ENCODE data around the gene ARHGEF38.

GRCh38 chr4:105671301-105671700, 118.9 kb downstream of the ARHGEF38 start:
- no peak for TF ChIP-seq EP300 (IDR thresholded peaks at IDR 0.05; ENCODE audit: borderline replicate concordance)
- no peak for TF ChIP-seq NFIC (IDR thresholded peaks at IDR 0.05)
- TF ChIP-seq USF1 (IDR thresholded peaks at IDR 0.05), result no peak
- TF ChIP-seq TEAD4 (IDR thresholded peaks at IDR 0.05), result no peak
- no peak for TF ChIP-seq CREB1 (IDR thresholded peaks at IDR 0.05; ENCODE audit: low read depth)
